Measurements from ENCODE around the gene ASB18.

ASB18 gene

GRCh38 chr2:236164201-236164924 is 99.8 kb downstream of the ASB18 start:
- DNase-seq (ENCODE audit: low read depth in 2 of 2), result no peak

- no peak for DNase-seq (ENCODE audit: low read depth in 2 of 2)
Measured at GRCh38 chr2:236163471-236164200, 100.6 kb downstream of the ASB18 start.

- DNase-seq (ENCODE audit: low read depth in 2 of 2), result no peak
Measured at GRCh38 chr2:236162882-236163470, 101.2 kb downstream of the ASB18 start.

GRCh38 chr2:236162031-236162845 is 102.0 kb downstream of the ASB18 start:
- DNase-seq (ENCODE audit: low read depth in 2 of 2), result no peak

GRCh38 chr2:236161531-236161930 is 102.7 kb downstream of the ASB18 start:
- no peak for DNase-seq (ENCODE audit: low read depth in 2 of 2)

GRCh38 chr2:236161082-236161462 is 103.1 kb downstream of the ASB18 start:
- DNase-seq (ENCODE audit: low read depth in 2 of 2), result no peak

GRCh38 chr2:236160366-236161081 is 103.7 kb downstream of the ASB18 start:
- no peak for DNase-seq (ENCODE audit: low read depth in 2 of 2)

GRCh38 chr2:236159778-236160170 is 104.4 kb downstream of the ASB18 start:
- no peak for DNase-seq (ENCODE audit: low read depth in 2 of 2)

- DNase-seq (ENCODE audit: low read depth in 2 of 2), result no peak
Measured at GRCh38 chr2:236158969-236159777, 105.0 kb downstream of the ASB18 start.

GRCh38 chr2:236157815-236158498 is 106.2 kb downstream of the ASB18 start:
- DNase-seq (ENCODE audit: low read depth in 2 of 2), result no peak

GRCh38 chr2:236157366-236157765 is 106.8 kb downstream of the ASB18 start:
- no peak for DNase-seq (ENCODE audit: low read depth in 2 of 2)

- DNase-seq (ENCODE audit: low read depth in 2 of 2), result no peak
Measured at GRCh38 chr2:236156860-236157194, 107.4 kb downstream of the ASB18 start.

GRCh38 chr2:236156095-236156859 is 107.9 kb downstream of the ASB18 start:
- DNase-seq (ENCODE audit: low read depth in 2 of 2), result no peak

GRCh38 chr2:236155406-236155805 is 108.8 kb downstream of the ASB18 start:
- no peak for DNase-seq (ENCODE audit: low read depth in 2 of 2)

- DNase-seq (ENCODE audit: low read depth in 2 of 2), result no peak
Measured at GRCh38 chr2:236146436-236146835, 117.8 kb downstream of the ASB18 start.

GRCh38 chr2:236143811-236144210 is 120.4 kb downstream of the ASB18 start:
- no peak for DNase-seq (ENCODE audit: low read depth in 2 of 2)

All from stimulated activated CD8-positive, alpha-beta memory T cell treated with anti-CD3 and anti-CD28 coated beads, Interleukin-7, amount 100 ng/mL, for 1 hour (primary cell).